T-helper 1 cell treated with Interleukin-12 subunit alpha and Interleukin-12 subunit beta and Interleukin-4 antibody, amounts not matched to agents 30 μg/mL and 1 μg/mL, for 36 hours (primary cell): ENCODE data around the gene CYP4B1.
"Not testable (repeated sequence)": the region's sequence is repeated elsewhere in the genome, so short reads cannot be mapped to it uniquely, and the experiment has no call there.

Experiments used
- H3K27ac Mint-ChIP-seq: one replicate; pipeline ENCODE4 v1.8.0; 2021; ENCODE audit warnings: mild to moderate bottlenecking, mixed read lengths
- H3K27me3 Mint-ChIP-seq: one replicate; pipeline ENCODE4 v1.8.0; 2021; ENCODE audit warnings: low read depth, mixed read lengths
- H3K36me3 Mint-ChIP-seq: one replicate; pipeline ENCODE4 v1.8.0; 2021; ENCODE audit warnings: low read depth, mixed read lengths
- H3K4me1 Mint-ChIP-seq: one replicate; pipeline ENCODE4 v1.8.0; 2021; ENCODE audit warnings: low read depth, mixed read lengths
- H3K4me3 Mint-ChIP-seq: one replicate; pipeline ENCODE4 v1.8.0; 2021; ENCODE audit warnings: mild to moderate bottlenecking, moderate library complexity, mixed read lengths
- H3K9me3 Mint-ChIP-seq: one replicate; pipeline ENCODE4 v1.8.0; 2021; ENCODE audit warnings: mixed read lengths

Gene CYP4B1

GRCh38 chr1:46770541-46770940 is 28.3 kb upstream of the CYP4B1 start:
- H3K27me3 Mint-ChIP-seq, result no peaks in the 10 kb centered on the region
- peaks cover 23% of the 10 kb centered on the region for H3K9me3 Mint-ChIP-seq
- H3K27ac Mint-ChIP-seq, result no peak overlapping the region
- no peaks in the 10 kb centered on the region for H3K4me1 Mint-ChIP-seq
- no peaks in the 10 kb centered on the region for H3K36me3 Mint-ChIP-seq
- H3K4me3 Mint-ChIP-seq, result no peak overlapping the region

DNA sequence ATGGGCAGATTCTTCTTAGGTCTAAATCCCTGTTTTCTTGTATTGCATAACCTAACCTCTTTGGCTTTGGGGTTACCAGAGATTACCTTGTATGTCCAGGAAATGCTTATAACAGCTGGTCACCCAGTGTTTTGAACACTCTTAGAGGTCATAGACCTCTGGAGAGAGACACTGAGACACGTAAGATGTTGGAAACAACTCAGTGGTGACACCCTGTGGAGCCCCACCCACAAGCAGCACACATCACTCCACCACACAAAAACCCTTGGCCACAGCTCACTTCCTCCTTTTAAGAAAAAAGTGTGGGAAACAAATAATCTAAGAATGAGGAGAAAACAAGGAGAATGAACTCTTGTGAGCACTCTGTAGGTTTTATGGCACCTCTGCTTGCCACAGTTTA is 26.3 kb upstream of the CYP4B1 start:
- Mint-ChIP-seq H3K9me3 (peaks cover 23% of the 10 kb centered on the region), H3K4me3 (no peak overlapping the region), H3K4me1 (no peaks in the 10 kb centered on the region), H3K27me3 (no peaks in the 10 kb centered on the region), H3K27ac (no peak overlapping the region), H3K36me3 (no peaks in the 10 kb centered on the region)

- H3K4me1 Mint-ChIP-seq, result no peaks in the 10 kb centered on the region
- no peaks in the 10 kb centered on the region for H3K36me3 Mint-ChIP-seq
- no peak overlapping the region for H3K27ac Mint-ChIP-seq
- peaks cover 19% of the 10 kb centered on the region for H3K9me3 Mint-ChIP-seq
- no peaks in the 10 kb centered on the region for H3K27me3 Mint-ChIP-seq
- no peak overlapping the region for H3K4me3 Mint-ChIP-seq
These were observed 24.5 kb upstream of the CYP4B1 start for GRCh38 chr1:46774297-46774696.

DNA sequence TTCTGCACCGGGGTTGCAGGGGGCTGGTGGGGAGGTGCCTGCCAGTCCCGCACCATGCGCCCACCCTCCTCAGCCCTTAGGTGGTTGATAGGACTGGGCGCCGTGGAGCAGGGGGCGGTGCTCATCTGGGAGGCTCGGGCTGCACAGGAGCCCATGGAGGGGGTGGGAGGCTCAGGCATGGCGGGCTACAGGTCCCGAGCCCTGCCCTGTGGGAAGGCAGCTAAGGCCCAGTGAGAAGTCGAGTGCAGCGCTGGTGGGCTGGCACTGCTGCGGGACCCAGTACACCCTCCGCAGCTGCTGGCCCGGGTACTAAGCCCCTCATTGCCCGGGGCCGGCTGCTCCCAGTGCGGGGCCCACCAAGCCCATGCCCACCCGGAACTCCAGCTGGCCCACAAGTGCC is 20.4 kb upstream of the CYP4B1 start:
- not testable (repeated sequence) for H3K4me3 Mint-ChIP-seq, H3K9me3 Mint-ChIP-seq, H3K36me3 Mint-ChIP-seq, H3K27ac Mint-ChIP-seq, H3K27me3 Mint-ChIP-seq, H3K4me1 Mint-ChIP-seq

GRCh38 chr1:46784666-46785065 is 14.2 kb upstream of the CYP4B1 start:
- Mint-ChIP-seq H3K4me3 (no peak overlapping the region), H3K27me3 (peaks cover 18% of the 10 kb centered on the region), H3K4me1 (no peaks in the 10 kb centered on the region), H3K9me3 (peaks cover 7% of the 10 kb centered on the region), H3K27ac (no peak overlapping the region), H3K36me3 (no peaks in the 10 kb centered on the region)

- H3K27me3 Mint-ChIP-seq, result peaks cover 20% of the 10 kb centered on the region
- H3K4me1 Mint-ChIP-seq, H3K36me3 Mint-ChIP-seq, H3K4me3 Mint-ChIP-seq, H3K9me3 Mint-ChIP-seq, H3K27ac Mint-ChIP-seq: not testable (repeated sequence)
These were observed 10.2 kb upstream of the CYP4B1 start for GRCh38 chr1:46788634-46789033.

DNA sequence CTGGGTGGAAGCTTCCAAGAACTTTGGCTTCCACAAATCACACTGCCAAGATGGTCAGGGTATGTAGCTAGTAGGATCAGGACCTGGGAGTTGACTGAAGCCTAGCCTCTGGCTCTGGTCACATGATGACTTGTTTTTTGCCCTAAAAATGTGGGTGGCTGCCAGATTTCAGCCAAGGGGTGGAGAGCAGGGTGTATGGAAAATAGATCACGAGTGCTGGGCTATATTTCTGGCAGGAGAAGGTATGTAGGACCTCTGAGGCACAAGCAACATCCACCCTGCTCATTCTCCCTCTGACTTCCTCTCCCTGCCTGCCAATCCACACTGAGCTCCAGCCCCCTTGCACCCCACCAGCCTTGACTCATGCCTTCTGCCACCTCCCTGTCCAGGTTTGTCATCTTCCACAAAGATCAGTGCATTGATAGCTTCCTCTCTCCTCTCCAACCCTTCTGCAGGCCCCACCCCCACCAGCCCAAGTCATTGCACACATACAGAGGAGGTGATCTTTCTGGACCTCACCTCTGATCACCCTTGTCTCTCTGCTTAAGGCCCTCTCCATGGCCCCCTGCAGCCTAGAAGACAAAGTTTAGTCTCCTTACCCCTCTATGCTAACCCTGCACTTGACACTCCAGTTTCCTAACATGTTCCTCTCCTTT is 8.3 kb upstream of the CYP4B1 start:
- Mint-ChIP-seq H3K4me3 (no peak overlapping the region), H3K9me3 (peaks cover 3% of the 10 kb centered on the region), H3K27me3 (peaks cover 22% of the 10 kb centered on the region), H3K4me1 (no peaks in the 10 kb centered on the region), H3K36me3 (no peaks in the 10 kb centered on the region), H3K27ac (no peak overlapping the region)

- H3K27ac Mint-ChIP-seq, result no peak overlapping the region
- H3K4me1 Mint-ChIP-seq, result no peaks in the 10 kb centered on the region
- H3K4me3 Mint-ChIP-seq, result no peak overlapping the region
- peaks cover 3% of the 10 kb centered on the region for H3K9me3 Mint-ChIP-seq
- H3K27me3 Mint-ChIP-seq, result peaks cover 31% of the 10 kb centered on the region
- H3K36me3 Mint-ChIP-seq, result no peaks in the 10 kb centered on the region
These were observed 5.7 kb upstream of the CYP4B1 start for GRCh38 chr1:46793126-46793525.

- H3K4me3 Mint-ChIP-seq, result no peak overlapping the region
These were observed 963 bp upstream of the CYP4B1 start for GRCh38 chr1:46797696-46798470.

DNA sequence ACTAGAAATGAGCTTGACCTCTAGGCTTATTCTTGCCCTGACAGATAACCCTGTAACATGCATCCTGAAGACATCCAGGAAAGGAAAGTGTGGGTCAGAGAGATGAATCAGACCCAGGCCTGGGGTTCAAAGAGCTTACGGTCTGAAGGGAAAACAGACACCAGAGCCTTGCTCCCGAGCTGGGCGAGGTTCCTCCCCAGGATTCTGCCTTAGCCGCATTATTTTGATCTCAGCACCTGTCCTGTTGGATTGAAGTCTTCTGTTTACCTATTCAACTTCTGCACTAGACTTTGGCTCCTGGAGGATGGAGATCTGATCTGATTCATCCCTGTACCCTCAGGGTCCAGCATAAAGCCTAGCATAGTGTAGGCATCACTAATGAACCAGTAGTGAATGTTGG is 1.9 kb downstream of the CYP4B1 start:
- Mint-ChIP-seq H3K9me3 (no peaks in the 10 kb centered on the region), H3K27ac (no peak overlapping the region), H3K4me1 (no peaks in the 10 kb centered on the region), H3K36me3 (no peaks in the 10 kb centered on the region), H3K4me3 (no peak overlapping the region), H3K27me3 (peaks cover 21% of the 10 kb centered on the region)

More at GRCh38 chr1:46797696-46798470, 963 bp upstream of the CYP4B1 start:
- Mint-ChIP-seq H3K27me3 (peaks cover 18% of the 10 kb centered on the region), H3K27ac (no peak overlapping the region), H3K9me3 (no peaks in the 10 kb centered on the region), H3K4me1 (no peaks in the 10 kb centered on the region), H3K36me3 (no peaks in the 10 kb centered on the region)

- Mint-ChIP-seq H3K36me3 (no peaks in the 10 kb centered on the region), H3K27ac (no peak overlapping the region), H3K4me3 (no peak overlapping the region), H3K4me1 (no peaks in the 10 kb centered on the region), H3K9me3 (no peaks in the 10 kb centered on the region), H3K27me3 (peaks cover 17% of the 10 kb centered on the region)
These were observed 2.6 kb downstream of the CYP4B1 start for GRCh38 chr1:46801323-46802055.

GRCh38 chr1:46802081-46802480 is 3.2 kb downstream of the CYP4B1 start:
- Mint-ChIP-seq H3K4me1 (no peaks in the 10 kb centered on the region), H3K9me3 (no peaks in the 10 kb centered on the region), H3K27ac (no peak overlapping the region), H3K4me3 (no peak overlapping the region), H3K27me3 (peaks cover 14% of the 10 kb centered on the region), H3K36me3 (no peaks in the 10 kb centered on the region)

- Mint-ChIP-seq H3K27me3 (peaks cover 7% of the 10 kb centered on the region), H3K27ac (no peak overlapping the region), H3K36me3 (no peaks in the 10 kb centered on the region), H3K9me3 (peaks cover 3% of the 10 kb centered on the region), H3K4me3 (no peak overlapping the region), H3K4me1 (no peaks in the 10 kb centered on the region)
These were observed 4.2 kb downstream of the CYP4B1 start for GRCh38 chr1:46802901-46803574.

DNA sequence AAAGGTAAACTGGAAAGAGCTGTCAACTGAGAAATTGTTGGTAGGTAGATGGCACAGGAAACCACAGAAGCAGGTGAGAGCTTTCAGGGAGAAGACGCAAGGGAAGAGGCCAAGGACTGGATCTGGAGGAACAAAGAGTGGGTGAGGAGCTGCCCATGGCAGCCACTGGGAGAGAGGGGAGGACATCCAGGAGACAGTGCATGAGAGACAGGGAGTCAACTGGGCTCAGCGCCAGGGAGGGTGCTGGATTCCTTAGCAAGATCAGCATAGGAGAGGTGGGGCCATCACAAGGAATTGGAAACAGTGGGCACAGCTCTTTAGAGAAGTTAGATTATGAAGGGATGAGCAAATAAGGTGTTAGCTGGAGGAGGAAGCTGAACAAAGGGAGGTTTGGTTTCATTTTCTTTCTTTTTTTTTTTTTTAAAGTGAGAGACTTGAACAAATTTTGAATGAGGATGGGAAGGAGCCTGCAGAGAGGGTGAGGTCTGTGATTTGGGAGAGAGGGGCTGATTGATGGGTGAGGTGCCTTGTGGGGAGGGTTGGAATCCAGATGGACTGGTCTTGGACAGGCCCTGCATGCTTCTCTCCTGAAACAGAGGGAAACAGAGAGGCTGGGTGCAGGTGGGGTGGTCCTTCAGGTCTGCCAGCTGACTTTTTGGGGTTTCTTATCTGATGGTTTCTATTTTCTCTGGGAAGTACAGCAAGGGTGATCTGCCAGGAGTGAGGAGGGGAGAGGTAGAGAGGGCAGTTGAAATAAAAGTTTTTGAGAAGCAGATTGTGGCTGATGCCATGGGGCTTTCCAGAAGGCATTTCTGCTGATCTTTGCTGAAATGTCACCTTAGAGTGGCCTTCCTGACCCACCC is 5.4 kb downstream of the CYP4B1 start:
- no peaks in the 10 kb centered on the region for H3K36me3 Mint-ChIP-seq
- H3K9me3 Mint-ChIP-seq, result peaks cover 3% of the 10 kb centered on the region
- H3K27ac Mint-ChIP-seq, result no peak overlapping the region
- no peaks in the 10 kb centered on the region for H3K4me1 Mint-ChIP-seq
- H3K27me3 Mint-ChIP-seq, result peaks cover 6% of the 10 kb centered on the region
- H3K4me3 Mint-ChIP-seq, result no peak overlapping the region
